ENCODE results near the gene DLD.
"Not testable (repeated sequence)": the region's sequence is repeated elsewhere in the genome, so short reads cannot be mapped to it uniquely, and the experiment has no call there.

Gene DLD

DNA sequence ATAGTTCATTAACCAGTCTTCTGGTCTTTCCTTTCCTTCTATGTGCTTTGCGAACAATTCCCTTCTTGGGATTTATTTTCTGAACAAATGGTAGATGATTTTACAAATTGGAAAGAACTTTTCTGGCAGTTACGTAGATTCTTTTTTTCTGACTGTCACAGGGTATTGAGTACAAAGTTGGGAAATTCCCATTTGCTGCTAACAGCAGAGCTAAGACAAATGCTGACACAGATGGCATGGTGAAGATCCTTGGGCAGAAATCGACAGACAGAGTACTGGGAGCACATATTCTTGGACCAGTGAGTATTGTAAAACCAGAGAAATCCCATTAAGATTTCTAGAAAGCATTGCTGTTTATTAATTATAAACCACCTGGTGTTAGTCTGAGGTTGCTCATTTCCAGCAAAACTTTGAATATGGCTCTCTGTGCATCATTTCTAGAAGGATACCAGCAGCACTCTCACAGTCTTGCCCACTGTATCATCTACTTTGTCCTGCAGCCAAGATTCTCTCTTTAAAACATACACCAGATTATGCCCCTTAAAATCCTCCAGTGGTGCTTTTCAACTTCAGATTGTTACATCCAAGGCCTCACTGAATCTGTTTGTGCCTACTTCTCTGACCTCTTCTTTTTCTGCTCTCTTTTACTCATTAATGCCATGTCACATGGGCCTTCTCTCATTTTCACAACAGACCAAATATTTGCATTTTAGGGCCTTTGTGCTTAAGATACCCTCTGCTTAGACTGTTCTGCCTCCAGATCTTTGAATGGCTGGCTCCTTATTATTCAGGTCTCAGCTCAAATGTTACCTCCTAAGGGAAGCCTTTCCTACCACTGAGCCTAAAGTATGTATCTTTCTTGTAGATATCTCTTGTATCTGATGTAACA lies 27.0 kb downstream of the DLD start:
- DNase-seq = no peak

DNA sequence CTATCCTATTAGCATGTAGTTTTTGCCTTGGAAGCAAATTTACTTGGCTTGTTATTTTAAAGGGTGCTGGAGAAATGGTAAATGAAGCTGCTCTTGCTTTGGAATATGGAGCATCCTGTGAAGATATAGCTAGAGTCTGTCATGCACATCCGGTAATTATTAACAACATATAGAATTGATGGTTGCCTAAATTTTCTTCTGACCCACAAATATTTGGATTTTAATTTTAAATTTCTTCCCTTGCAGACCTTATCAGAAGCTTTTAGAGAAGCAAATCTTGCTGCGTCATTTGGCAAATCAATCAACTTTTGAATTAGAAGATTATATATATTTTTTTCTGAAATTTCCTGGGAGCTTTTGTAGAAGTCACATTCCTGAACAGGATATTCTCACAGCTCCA lies 28.0 kb downstream of the DLD start:
- DNase-seq = no peak

DNA sequence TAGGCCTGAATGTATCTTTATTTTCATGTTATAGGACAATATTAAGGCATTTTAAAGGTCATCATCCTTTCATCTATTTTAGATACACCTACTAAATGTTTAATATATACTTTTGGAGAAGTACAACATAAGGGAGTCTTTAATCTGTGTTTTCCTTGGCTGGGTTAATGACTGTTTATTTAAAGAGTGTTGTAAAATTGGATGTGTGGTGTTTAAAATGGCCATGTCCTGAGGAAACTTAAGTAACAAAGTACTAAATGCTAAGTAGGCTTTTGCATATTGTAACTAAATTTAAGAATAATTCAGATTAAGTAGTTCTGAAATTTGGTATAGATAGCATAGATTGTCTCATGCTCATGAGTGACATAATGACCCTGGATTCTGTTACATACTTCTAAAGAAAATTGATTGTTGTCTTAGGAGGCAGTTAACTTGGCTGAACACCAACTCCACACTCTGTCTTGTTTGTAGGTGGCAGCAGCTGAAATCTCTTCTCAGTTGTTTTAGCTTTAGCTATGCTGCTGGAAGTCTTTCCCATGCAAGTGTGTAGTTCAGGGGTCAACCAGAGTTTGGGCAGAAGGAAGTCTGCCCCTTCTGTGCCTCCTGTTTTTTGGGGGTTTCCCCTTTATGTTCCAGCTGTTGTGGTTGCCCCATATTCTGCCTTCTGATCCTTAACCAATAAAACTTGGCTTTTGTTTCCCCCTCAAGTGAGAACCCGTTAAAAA lies 29.2 kb downstream of the DLD start:
- no peak for DNase-seq

DNA sequence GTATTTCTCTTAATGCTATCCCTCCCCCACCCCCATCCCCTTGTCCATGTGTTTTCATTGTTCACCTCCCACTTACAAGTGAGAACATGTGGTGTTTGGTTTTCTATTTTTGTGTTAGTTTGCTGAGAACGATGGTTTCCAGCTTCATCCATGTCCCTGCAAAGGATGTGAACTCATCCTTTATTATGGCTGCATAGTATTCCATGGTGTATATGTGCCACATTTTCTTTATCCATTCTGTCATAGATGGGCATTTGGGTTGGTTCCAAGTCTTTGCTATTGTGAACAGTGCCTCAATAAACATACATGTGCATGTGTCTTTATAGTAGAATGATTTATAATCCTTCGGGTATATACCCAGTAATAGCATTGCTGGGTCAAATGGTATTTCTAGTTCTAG lies 30.8 kb downstream of the DLD start:
- DNase-seq = not testable (repeated sequence)

DNA sequence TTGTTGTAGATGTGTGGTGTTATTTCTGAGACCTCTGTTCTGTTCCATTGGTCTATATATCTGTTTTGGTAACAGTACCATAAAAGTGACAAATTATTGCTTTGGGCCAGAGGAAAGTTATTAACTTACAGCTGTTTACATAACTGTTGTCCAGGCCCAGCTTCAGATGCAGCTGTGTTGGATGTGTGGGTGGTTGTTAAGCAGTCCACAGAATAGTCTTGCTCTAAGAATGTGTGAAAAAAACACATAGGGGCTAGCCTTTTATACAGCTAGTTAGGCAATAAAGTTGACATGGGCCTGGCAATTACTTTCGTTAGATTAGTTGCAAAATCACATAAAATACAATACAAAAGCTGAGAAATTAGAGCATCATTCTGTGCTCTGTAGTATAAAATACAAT lies 31.9 kb downstream of the DLD start:
- no peak for DNase-seq

DNA sequence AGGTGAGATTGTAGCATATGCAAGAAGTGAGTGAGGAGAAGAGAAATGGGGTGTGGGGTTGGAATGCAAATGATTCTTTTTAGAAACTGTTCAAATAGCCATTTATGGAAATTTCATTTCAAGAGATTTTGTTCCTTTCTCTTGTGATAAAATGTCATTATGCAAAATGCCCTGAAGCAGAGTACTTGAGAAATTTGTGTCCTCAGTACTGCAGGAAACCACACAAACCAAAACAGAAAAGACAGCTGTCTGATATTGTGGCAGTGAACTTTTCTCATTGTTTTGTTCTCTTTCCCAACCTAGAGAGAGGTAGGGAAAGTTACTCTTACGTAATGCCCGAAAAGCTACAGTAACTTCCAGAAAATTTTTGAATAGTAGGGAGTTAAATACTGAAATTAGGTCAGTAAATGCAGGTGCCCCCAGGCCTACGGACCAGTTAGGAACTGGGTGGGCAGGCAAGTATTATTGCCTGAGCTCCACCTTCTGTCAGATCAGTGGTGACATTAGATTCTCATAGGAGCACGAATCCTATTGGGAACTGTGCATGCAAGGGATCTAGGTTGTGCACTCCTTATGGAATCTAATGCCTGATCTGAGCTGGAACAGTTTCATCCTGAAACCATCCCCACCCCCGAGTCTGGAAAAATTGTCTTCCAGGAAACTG lies 34.0 kb downstream of the DLD start:
- no peak for DNase-seq

DNA sequence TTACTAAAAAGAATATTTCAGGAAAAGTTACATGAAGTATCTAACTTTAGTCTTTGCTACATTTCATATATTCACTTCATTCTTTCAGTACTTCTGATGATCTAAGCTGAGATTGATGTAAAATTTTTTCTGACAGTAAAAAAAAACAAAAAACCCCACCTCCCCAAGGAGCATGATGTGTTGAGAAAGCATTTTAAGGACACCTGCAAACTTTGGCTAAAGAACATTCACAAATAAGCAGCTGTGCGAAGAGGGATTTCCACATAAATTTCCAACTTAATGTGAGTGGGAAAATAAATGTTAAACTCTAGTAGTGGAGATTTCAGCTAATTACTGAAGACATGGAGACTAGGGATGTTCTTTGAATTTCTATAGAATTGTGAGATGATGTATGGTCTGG lies 35.5 kb downstream of the DLD start:
- no peak for DNase-seq

DNA sequence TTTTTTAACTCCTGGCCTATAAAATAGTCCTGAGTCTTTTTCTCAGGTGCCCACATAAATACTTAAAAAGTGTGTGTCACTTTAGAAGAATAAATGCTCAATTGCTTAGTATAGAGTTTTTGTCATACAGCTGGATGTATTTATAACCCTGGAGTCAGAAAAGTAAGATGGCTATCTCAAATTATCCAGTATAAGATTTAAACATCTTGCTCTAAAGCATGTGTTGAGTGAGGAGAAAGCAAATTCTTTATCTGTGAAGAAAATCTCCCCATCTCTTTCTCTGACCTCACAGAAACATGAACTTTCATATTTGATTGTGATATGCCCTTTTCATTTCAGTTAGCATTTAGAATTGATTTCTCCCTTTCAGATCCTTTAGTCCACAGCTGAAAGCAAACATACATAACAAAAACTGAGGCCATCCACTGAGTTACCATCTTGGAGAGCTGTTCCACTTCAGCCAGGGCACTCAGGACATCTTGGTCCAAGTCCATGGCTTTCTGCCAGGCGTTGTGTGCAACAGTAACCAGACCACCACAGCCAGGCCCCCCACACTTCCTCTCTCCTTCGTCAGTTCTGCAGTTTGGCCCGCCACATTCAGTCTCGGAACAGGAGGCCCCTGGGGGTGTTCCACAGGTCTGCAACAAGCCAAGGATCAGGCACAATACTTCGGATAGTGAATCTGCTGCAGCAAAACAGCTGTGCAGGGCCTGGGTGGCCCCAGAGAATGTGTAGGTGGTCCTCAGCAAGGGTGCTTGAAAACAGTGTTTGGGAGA lies 40.9 kb downstream of the DLD start:
- DNase-seq = no peak

DNA sequence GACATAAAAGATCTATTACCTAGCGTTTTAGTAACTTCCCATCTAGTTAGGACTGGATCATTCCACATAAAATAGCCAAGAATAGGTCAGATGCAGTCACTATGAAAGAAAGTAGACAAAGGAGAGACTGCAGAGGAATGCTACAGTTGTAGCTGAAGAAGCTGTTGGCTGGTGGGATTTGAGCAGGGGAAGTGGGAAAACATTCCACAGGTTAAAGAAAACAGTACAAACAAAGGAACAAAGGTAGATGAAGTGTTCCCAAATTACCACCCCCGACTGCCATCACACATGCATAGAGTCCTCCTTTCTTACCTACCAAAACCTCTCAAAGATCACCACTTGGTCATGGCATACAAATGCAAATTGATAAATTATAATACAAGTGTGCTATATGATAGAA lies 41.8 kb downstream of the DLD start:
- DNase-seq = no peak

DNA sequence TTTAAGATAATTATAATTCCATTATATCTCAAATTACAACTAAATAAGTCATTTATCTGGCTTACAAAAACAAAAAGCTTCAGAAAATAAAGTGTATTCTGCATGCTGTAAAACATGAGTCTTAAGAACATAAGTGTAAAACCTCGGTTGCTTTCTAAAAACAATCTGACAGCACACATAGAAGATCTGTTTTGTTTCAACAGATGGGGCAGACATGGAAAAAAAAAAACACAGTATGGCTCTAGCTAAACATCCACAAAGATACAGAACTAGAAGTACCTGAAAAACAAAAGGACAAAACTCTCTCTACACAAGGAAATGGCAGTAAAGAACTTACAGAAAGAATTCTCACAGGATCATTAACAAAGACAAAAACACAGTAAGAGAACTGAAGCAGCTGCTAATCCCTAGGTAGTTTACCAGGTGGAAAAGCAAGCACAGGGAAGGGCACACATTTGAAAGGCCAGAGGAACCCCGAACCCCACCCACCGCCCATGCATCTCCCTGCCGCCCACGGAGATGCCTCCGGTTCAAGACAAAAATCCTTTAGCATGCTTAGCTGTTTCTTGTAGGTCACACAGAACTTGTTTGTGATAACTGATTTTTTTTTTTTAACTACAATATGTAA lies 42.5 kb downstream of the DLD start:
- DNase-seq = no peak

DNA sequence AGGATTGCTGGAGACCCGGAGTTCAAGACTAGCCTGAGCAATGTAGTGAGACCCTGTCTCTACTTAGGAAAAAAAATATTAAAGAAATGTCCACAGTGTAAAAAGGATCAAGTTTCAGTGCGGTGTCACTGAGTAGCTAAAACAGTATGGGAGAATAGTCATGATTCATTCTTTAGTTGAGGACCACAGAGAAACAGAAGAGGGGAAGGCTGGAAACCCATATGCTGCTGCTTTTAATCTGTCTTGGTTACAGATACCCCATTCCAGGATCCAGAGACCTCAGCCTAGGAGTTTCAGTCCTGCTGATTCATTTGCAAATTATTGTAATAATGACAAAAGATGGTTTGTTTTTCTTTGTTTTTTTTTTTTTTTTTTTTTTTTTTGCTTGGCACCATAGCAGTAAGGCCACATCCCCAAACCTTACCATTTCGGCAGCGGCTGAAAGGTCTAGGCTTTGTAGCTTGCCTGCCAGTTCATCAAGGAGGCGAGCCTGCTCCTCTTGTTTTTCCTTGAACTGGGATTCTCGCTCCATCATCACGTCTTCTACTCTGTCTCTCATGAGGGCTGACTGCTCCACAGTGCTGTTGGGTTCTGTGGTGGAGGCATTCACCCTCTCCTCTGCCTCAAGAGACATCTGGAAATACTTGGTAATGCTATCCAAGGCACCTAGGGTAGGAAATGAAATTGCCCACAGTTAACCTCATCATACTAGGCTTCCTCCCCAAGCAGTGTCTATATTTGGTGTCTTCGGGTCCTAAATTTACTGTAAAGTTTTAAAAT lies 44.2 kb downstream of the DLD start:
- no peak for DNase-seq

DNA sequence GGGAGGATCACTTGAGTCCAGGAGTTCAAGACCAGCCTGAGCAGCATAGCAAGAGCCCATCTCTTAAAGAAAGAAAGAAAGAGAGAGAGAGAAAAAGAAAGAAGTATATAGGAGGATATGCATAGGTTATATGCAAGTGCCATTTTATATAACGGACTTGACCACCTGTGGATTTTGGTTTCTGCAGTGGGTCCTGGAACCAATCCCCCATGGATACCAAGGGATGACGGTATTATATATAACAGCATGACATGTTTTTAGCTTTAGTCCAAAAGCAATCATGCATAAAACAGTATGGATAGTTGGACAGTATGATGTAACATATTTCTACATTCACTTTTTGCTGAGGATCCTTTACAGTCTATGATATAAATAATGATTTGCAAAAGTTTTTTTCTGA lies 45.3 kb downstream of the DLD start:
- DNase-seq = no peak

DNA sequence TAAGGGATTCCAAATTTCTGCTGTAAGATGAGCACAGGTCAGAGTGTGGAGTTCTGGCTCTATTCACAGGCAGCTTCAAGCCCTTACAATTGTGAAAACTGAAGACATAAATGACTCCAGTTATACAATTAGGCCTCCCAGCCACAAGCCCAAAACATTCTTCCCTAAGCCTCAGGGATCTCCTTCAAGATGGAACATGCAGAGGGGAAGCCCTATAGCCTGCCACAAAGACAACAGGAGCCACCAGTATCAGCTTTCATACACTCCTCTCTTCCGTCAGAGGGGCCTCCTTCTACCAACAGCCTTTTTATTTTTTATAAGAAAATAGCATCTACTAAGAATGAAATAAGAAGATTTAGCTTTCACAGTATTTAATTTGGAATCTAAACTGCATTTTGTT lies 46.5 kb downstream of the DLD start:
- DNase-seq = no peak

DNA sequence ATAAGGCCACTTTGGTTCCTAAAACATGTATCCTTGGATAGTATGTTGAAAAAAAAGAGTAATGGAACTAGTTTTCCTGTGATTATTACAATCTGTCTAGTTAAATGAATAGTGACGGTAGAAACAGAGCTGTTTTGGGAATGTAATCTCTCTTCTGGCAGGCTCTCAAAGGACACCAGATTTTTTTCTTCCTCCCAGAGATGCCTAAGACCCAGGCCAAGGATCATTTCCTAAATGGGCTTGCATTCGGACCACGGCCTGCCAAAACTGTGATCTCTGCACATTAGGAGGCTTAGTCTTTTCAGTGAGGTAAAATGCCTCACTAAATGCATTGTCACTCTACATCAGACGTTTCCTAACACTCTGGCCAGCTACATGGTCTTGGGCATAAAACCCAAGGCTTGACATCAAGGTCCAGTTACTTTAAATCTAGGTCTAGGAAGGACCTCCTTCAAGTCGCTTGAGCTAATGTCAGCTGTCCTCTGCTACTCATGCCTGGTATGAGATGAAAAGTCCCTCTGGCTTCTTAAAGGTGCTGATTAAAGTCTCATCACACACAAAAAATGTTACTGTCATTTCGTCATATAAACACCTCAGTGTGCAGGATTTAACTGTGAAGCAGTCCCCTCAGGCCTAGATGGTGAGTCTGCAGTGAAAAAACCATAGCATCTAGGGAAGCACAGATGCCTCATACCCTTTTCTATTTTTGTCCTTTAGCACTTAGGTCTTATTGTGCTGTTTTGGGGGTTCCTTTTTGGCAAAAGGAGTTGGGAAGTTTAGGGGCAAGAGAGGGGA lies 47.7 kb downstream of the DLD start:
- DNase-seq = no peak

DNA sequence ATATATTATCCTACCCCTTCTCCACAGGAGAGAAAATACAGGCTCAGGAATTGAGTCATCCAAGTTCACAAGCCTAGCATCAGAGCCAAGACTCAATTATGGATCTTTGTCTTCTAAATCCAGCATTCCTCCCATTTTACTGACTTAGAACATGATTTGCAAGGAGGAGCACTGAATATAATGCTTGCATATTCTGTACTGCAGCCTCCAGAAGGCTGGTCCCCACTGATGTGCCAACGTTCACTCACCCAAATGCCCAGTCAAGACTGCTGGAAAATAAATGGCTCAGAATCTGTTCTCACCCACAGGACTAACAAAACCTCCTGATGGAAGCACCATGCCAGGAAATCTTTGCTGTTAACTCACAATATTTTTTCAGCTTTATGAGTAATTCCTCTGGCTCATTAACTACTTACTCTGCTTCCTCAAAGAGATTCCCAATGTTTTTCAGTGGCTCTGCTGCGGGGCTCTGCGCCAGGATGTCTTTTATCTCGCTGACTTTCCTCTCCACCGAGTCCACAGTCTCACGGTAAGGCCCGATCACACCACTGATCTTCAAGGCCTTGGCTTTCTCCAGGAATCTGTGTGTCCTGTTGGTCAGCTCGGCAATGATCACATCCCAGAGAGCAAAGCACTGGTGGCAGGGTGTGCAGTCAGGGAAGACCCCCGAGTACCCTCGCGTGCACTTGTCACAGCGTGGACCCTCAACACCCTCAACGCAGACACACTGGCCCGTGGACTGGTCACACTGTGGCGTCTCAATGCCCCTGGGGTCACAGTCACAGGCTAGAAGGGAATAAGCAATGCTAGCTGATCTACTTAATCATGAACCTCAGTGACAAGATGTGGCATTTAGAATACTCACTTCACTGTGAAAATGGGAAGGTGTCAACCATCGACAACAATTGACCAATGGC lies 48.8 kb downstream of the DLD start:
- no peak for DNase-seq

DNA sequence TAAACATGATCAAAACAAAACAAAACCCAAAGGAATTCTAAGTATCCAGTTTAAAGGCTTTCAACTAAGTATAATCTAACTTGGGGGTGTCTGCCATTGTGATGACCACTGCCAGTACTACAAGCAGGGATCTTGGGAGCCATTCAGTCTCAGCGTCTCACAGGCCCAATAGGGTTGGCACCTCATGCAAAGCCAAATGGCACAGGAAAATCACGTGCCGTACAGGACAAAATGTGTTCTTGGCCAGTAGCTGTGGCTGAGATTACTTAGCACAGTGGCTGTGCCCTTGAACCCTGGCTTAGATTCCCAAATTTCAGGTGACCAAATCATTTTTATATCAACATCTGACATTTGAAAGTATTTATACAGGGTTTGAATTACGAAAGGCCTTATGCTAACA lies 50.0 kb downstream of the DLD start:
- DNase-seq = no peak

DNA sequence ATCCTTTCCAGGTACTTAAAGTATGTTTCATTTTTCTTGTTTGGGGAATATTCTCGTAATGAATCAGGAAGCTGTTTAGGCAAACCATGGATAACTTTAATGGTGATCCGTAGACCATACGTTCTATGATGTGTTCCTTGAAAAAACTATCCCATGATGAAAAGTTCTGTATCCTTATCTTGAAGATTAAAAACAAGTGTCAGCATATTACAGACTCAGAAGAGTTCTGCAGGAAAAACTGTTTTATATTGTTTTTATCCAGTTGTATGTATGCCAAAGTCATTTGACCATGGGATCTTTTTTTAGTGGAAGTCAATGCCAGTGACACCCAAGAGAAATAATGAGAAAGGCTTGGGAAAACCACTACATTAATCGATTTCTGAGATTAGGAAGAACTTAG lies 52.0 kb downstream of the DLD start:
- no peak for DNase-seq

DNA sequence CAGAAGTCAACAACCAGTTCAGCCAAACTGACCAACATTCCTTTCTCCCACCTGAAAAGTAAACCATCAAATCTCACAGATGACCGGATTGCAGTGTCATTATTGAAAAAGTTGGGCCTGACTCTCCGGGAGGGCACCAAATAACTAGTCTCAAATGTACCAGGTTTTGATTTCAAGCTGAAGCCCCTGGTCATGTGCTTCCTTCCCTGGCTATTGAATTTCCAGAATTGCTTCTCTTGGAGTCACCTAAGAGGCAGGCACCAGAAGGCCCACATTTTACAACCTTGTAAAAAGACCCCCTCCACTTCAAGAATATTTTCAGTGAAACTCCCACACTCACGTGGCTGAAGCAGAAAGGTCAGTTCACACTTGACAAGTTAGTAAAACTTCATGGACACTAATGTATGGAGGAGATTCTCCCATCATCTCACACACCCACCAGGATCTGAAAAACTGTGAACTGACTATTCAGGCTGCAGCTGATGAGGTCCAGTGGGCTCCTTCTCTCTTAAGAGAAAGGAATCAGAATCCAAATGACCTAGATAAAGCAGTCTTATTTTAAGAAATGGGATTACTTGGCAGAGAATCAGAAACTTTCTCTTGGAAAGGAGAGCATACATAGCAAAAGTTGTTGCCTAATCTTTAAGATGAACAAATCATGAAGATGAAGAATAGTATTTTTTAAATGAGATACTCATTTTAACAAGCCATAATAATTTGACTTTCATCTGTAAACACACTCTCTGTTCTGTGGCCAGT lies 53.6 kb downstream of the DLD start:
- no peak for DNase-seq

DNA sequence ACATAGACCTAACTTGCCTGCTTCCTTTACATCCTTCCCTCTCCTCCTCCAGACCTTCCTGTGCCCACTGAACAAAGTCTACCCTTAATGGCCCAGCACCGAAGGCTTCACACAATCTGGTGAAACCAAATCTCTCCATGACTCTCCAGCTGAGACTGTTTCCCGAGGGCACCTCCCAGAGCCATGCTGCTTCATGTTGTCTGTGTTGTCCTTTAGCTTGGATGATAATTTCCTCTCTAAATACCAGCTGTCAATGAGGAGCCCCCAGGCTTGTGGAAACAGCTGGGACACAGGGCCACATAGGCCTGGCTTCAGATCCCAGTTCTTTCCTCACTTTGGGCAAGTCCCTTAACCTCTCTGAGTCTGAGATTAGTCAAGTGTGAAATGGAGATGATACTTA lies 54.3 kb downstream of the DLD start:
- DNase-seq = no peak

Measured in NCI-H748 treated with DMSO at 0.1 percent for 48 hours (cell line).